Transverse colon (tissue), 4 donors: ENCODE data around the gene BROX.

ENCODE experiments used
- EP300 ChIP-seq: sonication (generic); formaldehyde crosslinking; IDR thresholded peaks from one replicate; pipeline ENCODE4 v1.6.1; 2017; ENCODE audit warnings: antibody characterized with exemption, low read depth
- POLR2A ChIP-seq: fragments of 450-650 bp; IDR thresholded peaks from one replicate; pipeline ENCODE4 v1.6.1; 2016; ENCODE audit warnings: antibody characterized with exemption, mild to moderate bottlenecking, moderate library complexity
- POLR2AphosphoS5 ChIP-seq, 3 donors: sonication (generic); formaldehyde crosslinking; IDR thresholded peaks; one replicate each; pipeline ENCODE4 v1.6.1; 2016; ENCODE audit warnings: antibody characterized with exemption in 3 of 3
- TF ChIP-seq, protein P1 (sequence below), 5 experiments: fragments of 200-600 bp in 3 of 5; fragments of 450-650 bp in 2 of 5; sonication (generic) in 3 of 5; IDR thresholded peaks; 1 replicate in 2 of 5; 2 replicates in 3 of 5; pipeline ENCODE4 v1.5.1; 2016 to 2017; ENCODE audit warnings: antibody characterized with exemption in 5 of 5, inconsistent platforms in 3 of 5, mild to moderate bottlenecking in 2 of 5, moderate library complexity in 1 of 5

DNA sequence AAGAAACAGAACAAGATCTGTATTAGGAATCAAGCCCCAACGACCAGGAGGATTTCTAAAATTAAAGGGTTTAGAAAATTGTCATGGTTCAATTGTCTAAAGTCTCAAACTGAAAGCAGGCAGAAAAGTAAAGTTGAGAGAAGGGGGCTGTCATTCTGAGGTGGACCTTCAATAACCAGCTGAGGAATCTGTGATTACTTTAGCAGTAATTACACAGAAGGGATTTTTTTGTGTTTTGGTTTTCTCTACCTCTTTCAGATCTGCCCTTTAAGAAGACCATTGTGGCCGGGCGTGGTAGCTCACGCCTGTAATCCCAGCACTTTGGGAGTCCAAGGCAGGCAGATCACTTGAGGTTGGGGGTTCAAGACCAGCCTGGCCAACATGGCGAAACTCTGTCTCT is 17.4 kb upstream of the BROX start:
- TF ChIP-seq, protein P1, sequence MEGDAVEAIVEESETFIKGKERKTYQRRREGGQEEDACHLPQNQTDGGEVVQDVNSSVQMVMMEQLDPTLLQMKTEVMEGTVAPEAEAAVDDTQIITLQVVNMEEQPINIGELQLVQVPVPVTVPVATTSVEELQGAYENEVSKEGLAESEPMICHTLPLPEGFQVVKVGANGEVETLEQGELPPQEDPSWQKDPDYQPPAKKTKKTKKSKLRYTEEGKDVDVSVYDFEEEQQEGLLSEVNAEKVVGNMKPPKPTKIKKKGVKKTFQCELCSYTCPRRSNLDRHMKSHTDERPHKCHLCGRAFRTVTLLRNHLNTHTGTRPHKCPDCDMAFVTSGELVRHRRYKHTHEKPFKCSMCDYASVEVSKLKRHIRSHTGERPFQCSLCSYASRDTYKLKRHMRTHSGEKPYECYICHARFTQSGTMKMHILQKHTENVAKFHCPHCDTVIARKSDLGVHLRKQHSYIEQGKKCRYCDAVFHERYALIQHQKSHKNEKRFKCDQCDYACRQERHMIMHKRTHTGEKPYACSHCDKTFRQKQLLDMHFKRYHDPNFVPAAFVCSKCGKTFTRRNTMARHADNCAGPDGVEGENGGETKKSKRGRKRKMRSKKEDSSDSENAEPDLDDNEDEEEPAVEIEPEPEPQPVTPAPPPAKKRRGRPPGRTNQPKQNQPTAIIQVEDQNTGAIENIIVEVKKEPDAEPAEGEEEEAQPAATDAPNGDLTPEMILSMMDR (IDR thresholded peaks at IDR 0.05), result no peak
- no peak for TF ChIP-seq POLR2AphosphoS5 (IDR thresholded peaks at IDR 0.05)
- TF ChIP-seq EP300, result no peak
- no peak for TF ChIP-seq POLR2A
